HG03442 (cell line): ENCODE results near the gene FUT1.
"Not testable (repeated sequence)": the region's sequence is repeated elsewhere in the genome, so short reads cannot be mapped to it uniquely, and the experiment has no call there.

Experiments used
- ATAC-seq: cut with Tn5 transposase; IDR thresholded peaks from one replicate; pipeline ENCODE4 v1.9.1; 2021; ENCODE audit warnings: mild to moderate bottlenecking, moderate library complexity; ENCODE audit not compliant: unreplicated experiment

Gene FUT1

DNA sequence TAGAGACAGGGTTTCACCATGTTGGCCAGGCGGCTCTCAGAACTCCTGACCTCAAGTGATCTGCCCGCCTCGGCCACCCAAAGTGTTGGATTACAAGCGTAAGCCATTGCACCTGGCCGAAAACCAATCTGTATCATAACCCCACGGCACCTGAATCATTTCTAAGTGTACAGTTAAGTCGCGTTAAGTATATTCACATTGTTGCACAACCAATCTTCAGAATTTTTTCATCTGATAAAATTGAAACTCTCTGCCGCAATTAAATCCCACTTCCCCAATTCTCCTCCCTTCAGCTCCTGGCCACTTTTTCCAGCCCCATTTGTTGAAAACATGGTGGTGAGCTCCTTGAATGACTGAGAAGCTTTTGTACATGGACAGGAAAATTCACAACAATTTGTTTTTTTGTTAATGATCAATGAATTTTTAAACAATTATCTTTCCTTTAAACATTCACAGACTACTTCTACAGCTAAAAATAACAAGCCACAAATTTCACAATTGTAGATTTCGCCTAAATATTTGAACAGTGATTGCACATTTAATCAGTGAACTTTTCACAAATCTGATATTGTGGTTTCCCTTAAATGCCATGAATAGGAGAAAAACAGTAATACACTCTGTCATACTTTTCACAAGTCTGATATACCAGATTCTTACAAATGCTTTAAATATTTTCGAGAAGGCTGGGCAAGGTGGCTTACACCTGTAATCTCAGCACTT, 16.7 kb upstream of the FUT1 start:
- ATAC-seq = no peak

DNA sequence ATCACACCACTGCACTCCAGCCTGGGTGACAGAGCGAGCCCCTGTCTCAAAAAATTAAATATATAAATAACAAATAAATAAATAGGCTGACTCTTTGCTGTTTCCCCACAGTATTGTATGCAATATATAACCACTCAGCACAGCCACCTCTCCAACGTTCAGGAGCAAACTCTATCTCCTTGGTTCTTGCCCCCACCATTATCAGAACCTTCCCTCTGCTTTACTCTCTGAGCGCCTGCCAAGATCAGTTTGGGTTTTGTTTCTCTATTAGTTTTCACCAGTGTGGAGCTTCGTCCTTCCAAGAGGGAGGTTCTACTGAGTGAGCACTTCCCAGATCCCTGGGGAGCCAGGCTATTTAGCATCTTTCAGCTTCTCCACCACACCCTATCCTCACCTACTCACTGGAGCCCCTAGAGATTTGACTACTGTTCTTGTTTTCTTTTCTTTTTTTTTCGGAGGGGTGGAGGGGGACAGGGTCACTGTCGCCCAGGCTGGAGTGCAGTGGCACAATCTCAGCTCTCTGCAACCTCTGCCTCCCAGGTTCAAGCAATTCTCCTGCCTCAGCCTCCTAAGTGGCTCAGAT, 15.8 kb upstream of the FUT1 start:
- ATAC-seq = not testable (repeated sequence)

DNA sequence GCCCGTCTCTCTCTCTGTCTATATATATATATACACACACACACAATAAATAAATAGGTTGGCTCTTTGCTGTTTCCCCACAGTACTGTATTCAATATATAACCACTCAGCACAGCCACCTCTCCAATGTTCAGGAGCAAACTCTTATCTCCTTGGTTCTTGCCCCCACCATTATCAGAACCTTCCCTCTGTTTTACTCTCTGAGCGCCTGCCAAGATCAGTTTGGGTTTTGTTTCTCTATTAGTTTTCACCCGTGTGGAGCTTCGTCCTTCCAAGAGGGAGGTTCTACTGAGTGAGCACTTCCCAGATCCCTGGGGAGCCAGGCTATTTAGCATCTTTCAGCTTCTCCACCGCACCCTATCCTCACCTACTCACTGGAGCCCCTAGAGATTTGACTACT, 13.4 kb upstream of the FUT1 start:
- ATAC-seq = not testable (repeated sequence)

DNA sequence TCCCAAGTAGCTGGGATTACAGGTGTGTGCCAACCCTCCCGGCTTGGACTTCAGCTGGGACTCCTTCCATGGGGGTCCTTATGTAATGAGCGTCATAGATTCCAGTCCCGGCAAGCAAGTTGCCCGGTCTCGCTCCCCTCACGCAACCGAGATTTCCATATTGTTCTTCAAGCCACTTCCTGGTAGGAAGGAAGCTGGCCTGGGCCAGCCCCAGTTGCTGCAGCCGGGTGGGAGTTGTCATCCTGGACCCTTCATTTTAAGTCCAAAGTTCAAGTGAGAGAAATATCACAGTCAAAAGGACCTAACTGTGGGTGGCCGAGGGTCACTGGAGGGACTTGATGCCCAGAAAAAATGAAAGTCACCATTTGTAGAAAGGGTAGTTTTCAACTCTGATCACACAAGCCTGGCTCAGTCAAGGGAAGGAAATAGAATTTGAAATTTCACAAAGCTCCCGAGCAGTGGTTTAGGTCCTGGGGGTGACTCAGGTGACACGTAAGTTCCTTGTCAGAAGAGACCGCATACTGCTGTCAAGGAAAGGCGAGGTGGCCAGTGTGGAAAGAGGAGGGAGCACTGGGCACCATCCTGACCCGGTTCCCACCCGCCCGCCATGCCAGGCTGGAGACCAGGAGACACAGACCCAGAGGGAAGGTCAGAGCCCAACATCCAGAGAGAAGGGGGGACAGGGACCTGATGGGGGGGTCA, 8.2 kb upstream of the FUT1 start:
- no peak for ATAC-seq

DNA sequence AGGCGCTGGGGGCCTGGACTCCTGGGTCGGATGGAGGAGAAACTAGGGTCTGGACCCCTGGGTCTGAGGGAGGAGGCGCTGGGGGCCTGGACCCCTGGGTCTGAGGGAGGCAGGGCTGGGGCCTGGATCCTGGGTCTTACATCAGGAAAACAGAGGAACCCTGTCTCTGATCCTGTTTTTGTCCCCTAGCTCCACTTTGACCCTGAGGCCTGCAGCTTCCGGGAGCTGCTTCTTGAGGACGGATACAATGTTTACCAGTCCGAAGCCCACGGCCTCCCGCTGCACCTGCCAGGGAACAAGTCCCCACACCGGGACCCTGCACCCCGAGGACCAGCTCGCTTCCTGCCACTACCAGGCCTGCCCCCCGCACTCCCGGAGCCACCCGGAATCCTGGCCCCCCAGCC, 5.3 kb upstream of the FUT1 start:
- no peak for ATAC-seq

DNA sequence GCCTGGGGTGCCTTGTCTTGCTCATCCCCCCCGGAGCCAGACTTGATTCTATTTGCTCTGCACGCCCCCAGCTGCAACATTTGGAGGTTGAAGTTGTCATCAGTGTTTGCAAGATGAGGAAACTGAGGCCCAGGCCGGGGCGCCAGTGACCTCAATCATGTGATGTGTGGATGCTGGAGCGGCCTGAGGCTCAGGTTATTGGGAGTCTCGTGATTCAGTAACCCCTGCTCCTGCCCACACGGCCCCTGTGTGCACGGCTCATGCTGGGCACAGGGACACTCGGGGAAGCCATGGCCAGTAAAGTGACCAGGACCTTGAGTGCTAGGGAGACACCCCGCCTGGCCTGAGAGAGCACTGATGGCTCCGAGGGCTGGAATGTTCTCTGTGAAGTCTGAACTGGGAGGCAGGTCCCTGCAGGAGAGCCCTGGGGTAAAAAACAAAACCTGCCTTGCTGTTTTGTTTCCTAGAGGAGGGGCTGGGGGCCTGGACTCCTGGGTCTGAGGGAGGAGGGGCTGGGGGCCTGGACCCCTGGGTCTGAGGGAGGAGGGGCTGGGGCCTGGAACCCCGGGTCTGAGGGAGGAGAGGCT, 4.7 kb upstream of the FUT1 start:
- no peak for ATAC-seq

DNA sequence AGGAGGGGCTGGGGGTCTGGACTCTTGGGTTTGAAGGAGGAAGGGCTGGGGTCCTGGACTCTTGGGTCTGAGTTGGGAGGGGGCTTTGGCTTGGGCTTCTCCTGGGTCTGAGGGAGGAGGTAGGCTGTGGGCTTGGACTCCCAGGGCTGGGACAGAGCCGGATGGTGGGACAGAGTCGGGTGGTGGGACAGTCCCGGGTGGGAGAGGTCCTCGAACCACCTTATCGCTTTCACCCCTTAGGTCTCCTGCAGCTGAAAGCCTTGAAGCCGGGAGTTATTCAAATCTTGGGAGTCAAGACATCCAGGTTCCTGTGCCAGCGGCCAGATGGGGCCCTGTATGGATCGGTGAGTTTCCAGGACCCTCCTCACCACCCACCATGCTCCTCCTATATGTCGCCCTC, 4.2 kb upstream of the FUT1 start:
- no peak for ATAC-seq

DNA sequence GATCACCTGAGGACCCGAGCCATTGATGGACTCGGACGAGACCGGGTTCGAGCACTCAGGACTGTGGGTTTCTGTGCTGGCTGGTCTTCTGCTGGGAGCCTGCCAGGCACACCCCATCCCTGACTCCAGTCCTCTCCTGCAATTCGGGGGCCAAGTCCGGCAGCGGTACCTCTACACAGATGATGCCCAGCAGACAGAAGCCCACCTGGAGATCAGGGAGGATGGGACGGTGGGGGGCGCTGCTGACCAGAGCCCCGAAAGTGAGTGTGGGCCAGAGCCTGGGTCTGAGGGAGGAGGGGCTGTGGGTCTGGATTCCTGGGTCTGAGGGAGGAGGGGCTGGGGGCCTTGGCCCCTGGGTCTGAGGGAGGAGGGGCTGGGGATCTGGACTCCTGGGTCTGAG, 3.8 kb upstream of the FUT1 start:
- no peak for ATAC-seq

DNA sequence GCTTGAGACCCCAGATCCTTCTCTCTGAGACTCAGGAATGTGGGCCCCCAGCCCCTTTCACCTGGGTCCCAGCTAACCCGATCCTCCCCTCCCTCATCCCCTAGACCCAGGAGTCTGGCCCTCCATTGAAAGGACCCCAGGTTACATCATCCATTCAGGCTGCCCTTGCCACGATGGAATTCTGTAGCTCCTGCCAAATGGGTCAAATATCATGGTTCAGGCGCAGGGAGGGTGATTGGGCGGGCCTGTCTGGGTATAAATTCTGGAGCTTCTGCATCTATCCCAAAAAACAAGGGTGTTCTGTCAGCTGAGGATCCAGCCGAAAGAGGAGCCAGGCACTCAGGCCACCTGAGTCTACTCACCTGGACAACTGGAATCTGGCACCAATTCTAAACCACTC, 3.3 kb upstream of the FUT1 start:
- ATAC-seq = no peak

DNA sequence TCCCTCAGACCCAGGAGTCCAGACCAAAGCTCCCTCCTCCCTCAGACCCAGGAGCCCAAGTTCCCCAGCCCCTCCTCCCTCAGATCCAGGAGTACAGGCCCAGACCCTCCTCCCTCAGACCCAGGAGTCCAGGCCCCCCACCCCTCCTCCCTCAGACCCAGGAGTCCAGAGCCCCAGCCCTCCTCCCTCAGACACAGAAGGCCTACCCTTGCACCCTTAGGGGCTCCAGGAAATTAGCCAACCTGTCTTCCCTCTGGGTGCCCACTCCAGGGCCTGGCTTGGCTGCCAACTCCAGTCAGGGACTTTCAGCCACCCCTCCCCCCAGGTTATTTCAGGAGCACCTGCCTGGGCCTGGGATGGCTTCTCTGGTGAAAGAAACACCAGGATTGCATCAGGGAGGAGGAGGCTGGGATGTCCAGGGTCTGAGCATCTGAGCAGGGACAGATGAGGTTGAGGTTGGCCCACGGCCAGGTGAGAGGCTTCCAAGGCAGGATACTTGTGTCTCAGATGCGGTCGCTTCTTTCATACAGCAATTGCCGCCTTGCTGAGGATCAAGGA, 2.7 kb upstream of the FUT1 start, which contains the start of gene FGF21:
TSS of gene FGF21 (plus strand) at position 441 of the 558 bp plus-strand sequence. CDS start 713 bp downstream, outside the sequence.
- ATAC-seq = no peak

DNA sequence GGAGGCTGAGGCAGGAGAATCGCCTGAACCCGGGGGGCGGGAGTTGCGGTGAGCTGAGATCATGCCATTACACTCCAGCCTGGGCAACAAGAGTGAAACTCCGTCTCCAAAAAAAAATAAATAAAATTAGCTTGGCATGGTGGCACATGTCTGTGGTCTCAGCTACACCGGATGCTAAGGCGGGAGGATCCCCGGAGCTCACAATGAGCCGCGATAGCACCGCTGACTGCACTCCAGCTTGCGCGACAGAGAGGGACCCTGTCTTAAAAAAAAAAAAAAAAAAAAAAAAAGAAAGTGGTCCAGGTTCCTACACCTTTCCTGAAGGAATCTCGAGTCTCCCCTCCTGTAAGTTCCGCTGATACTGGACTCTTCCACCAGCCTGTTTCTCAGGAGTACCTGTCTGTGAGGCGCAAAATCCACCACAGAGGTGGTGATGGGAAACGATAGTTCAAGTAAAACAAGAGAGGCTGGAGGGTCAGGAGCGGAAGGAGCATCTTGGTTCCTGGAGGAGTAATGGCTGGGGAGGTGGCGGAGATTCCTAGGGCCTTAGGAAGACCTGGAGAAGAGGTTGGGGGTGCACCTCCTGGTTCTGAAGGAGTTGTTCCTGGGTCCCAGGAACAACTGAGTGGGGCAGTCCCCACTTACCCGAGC, 471 bp downstream of the FUT1 start:
- no peak for ATAC-seq

DNA sequence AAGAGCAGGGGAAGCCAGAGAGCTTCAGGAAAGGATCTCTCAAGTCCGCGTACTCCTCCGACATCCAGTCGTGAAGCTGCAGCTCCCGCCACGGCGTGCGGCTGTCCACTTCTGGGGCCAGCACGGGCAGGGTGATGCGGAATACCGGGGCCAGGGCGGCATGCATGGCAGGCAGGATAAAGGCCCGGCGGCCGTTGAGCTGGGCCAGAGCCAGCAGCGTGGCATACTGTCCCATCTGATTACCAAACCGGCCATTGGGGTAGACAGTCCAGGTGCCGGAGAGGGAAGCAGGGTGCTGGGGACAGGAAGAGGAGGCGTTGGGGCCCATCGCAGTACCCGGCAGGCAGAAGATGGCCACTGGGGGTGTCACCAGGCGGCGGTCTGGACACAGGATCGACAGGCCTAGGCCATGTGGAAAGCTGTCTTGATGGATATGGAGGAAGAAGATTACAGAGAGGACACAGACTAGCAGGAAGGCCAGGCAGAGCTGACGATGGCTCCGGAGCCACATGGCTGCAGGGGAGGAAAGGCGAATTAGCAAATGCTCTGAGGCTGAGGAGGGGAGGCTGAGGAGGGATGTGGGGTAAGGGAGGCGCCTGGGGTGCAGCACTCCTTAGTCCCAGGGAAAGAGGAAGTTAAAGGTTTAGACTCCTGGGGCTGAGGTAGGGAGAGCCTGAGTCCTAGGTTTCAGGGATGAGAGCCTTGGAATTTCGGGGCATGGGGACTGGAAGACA, 1.5 kb downstream of the FUT1 start:
- no peak for ATAC-seq

DNA sequence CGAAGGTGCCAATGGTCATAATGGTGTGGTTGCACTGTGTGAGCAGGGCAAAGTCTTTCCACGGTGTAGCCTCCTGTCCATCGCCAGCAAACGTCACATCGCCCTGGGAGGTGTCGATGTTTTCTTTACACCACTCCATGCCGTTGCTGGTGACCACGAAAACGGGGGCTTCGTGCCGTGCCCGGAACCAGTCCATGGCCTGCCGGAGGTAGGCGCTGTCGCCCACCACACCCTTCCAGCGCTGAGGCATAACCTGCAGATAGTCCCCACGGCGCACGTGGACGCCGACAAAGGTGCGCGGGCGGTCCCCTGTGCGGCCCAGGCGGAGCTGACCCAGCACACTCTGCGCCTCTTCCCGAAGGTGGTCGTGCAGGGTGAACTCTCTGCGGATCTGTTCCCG, 2.1 kb downstream of the FUT1 start:
- ATAC-seq = no peak

DNA sequence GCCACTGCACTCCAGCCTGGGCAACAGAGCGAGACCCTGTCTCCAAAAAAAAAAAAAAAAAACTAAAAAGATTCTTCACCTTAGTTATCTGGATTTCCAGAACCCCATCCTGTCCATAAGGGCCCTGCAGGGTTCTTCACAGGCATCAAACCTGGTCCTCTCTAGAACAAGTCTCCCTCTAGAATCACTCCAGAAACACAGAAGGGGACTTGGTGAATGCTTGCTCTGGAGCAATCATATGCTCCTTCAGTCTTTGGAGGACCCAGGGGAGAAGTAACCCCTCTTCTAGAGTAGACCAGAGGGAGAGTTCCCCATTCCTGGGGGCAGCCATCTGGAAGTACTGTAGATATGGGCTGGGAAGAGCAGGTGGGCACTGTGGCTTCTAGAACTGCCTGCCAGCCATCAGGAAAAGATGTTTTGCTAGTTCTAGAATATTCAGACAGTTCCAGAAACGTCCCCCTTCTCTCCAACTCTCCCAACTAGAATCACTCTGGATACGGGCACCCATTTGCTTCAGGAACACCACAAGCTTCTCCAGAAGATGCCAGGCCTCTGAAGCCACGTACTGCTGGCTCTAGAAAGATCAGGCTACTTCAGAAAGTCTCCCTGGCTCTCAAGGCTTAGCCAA, 2.8 kb downstream of the FUT1 start:
- ATAC-seq = no peak

DNA sequence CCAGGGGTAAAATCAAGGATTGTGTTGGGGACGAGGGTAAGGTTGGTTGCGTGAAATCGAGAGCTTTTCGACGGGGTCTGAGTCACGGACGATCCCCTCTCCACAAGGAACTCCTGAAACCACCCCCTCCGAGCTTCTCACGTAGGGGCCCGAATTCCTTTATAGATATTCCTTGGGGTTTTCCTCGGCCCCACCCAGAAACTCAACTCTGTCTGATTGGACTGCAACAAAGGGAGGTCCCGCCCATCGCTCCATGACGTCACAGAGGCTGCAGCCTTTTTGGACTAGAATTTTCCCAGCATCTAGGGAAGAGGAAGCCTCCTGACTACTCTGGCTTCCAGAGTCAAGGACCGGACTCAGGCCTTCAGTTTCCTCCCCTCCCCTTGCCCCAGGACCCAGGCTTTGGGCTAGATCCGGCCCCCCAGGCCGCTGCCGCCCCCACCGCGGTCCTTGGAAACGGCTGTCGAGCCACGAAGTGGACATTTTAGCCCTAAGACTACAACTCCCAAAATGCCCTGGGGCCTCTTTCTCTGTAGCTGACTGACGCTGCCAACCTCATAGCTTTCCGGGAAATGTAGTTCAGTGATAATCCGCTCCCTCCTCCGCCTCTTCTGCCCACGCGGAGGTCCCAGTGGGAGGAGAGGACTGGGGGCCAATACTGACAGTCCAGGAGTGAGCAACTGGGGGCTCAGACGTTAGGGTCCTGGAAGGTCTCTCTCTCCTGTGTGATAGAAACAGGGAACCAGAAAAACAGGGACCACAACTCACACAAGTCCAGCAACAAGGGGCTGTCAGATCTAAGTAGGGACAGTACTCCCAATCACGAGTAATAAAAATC, 5.5 kb downstream of the FUT1 start, which contains the start of gene IZUMO1:
TSS of gene IZUMO1 (minus strand) at position 172 of the 838 bp plus-strand sequence. CDS start 1,050 bp downstream, outside the sequence.
- ATAC-seq = no peak

DNA sequence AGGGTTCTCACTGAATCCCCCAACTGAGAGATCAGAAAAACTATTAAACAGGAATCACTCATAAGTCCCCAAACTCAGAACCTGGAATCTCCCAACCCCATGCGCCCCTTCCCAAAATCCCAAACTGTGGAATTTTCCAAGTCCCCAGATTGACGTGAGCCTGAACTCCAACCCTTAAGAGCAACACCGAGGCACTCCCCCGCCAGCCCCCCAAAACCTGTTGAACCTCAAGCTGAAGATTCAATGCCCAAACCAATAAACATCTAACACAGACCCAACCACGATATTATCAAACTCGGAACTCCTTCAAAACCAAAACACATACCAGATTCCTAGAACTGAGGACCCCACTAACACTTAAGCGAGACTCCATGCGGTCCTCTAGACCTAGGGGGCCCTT, 6.3 kb downstream of the FUT1 start:
- no peak for ATAC-seq

DNA sequence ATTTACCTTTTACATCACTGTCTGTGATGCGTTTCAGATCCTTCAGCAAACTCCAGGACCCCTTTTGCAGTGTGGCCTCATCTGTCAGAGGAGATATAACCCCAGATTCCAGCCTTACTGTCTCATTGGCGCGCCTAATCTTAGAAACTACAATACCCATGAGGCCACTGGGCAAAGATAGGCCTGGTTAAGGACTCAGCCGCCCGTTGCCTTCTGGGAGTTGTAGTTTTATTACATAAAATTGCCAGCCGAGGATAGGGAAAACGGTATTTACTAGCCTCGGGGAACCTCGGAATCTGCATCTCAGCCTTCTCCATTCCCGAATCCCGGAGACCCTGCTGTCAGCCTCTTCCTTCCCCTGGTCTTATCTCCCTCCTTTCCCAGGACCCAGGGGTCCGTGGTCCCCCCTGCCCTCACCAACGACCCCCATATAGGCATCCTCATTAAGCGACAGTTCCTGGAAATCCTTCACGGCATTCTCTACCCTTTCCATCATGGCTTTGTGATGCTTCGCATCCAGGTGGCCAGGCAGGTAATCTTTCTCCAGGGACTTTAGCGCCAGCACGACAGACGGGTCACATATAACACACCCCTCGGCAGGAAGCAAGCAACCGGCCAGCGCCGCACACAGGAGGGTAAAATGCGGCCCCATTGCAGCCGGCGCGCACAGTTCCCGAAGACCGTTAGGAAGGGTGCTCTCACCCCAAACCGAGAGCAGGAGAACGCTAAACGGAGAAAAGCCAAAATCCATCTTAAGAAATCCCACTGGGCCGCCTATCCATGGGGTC, 7.0 kb downstream of the FUT1 start:
- ATAC-seq = no peak

DNA sequence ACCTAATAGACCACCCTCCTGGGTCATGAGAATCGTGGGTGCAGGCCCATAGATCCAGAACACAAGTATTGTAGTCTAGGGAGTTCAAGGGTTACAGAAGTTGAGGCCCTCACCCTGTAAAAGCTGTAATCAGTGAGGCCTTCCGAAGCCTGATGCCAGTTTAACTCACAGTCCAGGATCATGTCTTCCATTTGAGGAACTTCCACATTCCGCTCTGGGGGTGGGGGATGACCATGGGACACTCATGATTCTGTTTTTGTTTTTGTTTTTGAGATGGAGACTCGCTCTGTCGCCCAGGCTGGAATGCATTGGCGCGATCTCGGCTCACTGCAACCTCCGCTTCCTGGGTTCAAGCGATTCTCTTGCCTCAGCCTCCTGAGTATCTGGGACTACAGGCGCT, 10.3 kb downstream of the FUT1 start:
- ATAC-seq = no peak
